Suprapubic skin (tissue), 4 donors: ENCODE data around the gene RGS7BP. TPM values are rescaled to one million over a fixed set of nuclear protein-coding genes. Genes with fewer than 3 reads are reported as not detected.

Experiments
- DNase-seq, 2 donors: peaks; one replicate each; pipeline ENCODE4 v3.0.0-alpha.2; 2019; ENCODE audit warnings: low spot score in 2 of 2
- H3K27ac ChIP-seq: fragments of 200-600 bp; sonication (generic); one replicate; pipeline ENCODE4 v1.5.1; 2019
- H3K27me3 ChIP-seq: fragments of 200-600 bp; sonication (generic); one replicate; pipeline ENCODE4 v1.5.1; 2019
- H3K36me3 ChIP-seq: fragments of 200-600 bp; sonication (generic); one replicate; pipeline ENCODE4 v1.5.1; 2019
- H3K4me1 ChIP-seq: fragments of 200-600 bp; sonication (generic); one replicate; pipeline ENCODE4 v1.5.1; 2019
- H3K4me3 ChIP-seq: fragments of 200-600 bp; sonication (generic); one replicate; pipeline ENCODE4 v1.5.1; 2019; ENCODE audit warnings: mild to moderate bottlenecking
- H3K9me3 ChIP-seq: fragments of 200-600 bp; sonication (generic); one replicate; pipeline ENCODE4 v1.5.1; 2019
- EP300 ChIP-seq: sonication (generic); formaldehyde crosslinking; IDR thresholded peaks from one replicate; pipeline ENCODE4 v1.6.1; 2017; ENCODE audit warnings: antibody characterized with exemption
- POLR2A ChIP-seq, 2 donors: fragments of 450-650 bp; IDR thresholded peaks; one replicate each; pipeline ENCODE4 v1.6.1; 2017; ENCODE audit warnings: antibody characterized with exemption in 2 of 2, mild to moderate bottlenecking in 2 of 2, moderate library complexity in 2 of 2
- POLR2AphosphoS5 ChIP-seq, 3 donors: sonication (generic); formaldehyde crosslinking; IDR thresholded peaks; one replicate each; pipeline ENCODE4 v1.6.1; 2017; ENCODE audit warnings: antibody characterized with exemption in 3 of 3
- WGBS: methylation state at CpG from one replicate; pipeline ENCODE4 v1.1.5; 2018; 5-methylcytosine and 5-hydroxymethylcytosine counted together
- total RNA-seq, 4 donors: library from RNA; depleted of rRNA; stranded (reverse); fragments of >200 nt; gene quantifications; one replicate each; pipeline ENCODE4 v1.1.0, GENCODE V29; 2016
- TF ChIP-seq, protein P1 (sequence below), 2 donors: fragments of 200-600 bp in 1 of 2; fragments of 450-650 bp in 1 of 2; sonication (generic) in 1 of 2; IDR thresholded peaks; one replicate each; pipeline ENCODE4 v1.5.1; 2016 to 2019; ENCODE audit warnings: antibody characterized with exemption in 2 of 2, mild to moderate bottlenecking in 1 of 2, moderate library complexity in 1 of 2

Gene RGS7BP
- total RNA-seq, 4 donors from 2014 or later = 0.55 to 2.2 (median 1.4) TPM; not detected in 1

DNA sequence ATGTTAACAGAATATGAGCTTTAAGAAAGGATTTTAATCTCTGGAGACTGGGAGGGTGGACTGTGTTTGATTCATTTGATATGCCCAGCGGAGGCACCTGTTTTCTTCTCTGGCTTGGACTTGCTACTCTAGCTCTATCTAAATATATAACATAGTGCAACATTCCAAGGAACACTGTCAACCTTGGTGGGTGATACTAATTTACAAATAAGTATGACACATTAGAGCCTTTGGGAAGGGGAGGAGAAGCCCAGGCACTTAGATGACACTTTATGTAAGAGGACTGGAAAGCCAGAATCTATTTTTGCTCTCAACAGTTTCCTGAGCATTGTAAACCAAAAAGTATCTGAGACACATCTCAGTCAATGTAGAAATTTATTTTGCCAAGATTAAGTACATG lies 101.1 kb downstream of the RGS7BP start:
- TF ChIP-seq EP300 (no peak), POLR2AphosphoS5 (IDR thresholded peaks at IDR 0.05) (no peak), POLR2A (IDR thresholded peaks at IDR 0.05) (no peak)
- TF ChIP-seq, protein P1, sequence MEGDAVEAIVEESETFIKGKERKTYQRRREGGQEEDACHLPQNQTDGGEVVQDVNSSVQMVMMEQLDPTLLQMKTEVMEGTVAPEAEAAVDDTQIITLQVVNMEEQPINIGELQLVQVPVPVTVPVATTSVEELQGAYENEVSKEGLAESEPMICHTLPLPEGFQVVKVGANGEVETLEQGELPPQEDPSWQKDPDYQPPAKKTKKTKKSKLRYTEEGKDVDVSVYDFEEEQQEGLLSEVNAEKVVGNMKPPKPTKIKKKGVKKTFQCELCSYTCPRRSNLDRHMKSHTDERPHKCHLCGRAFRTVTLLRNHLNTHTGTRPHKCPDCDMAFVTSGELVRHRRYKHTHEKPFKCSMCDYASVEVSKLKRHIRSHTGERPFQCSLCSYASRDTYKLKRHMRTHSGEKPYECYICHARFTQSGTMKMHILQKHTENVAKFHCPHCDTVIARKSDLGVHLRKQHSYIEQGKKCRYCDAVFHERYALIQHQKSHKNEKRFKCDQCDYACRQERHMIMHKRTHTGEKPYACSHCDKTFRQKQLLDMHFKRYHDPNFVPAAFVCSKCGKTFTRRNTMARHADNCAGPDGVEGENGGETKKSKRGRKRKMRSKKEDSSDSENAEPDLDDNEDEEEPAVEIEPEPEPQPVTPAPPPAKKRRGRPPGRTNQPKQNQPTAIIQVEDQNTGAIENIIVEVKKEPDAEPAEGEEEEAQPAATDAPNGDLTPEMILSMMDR (IDR thresholded peaks at IDR 0.05) = no peak
- Histone ChIP-seq H3K27ac (no peak overlapping the region), H3K9me3 (no peaks in the 10 kb centered on the region), H3K27me3 (peaks cover 4% of the 10 kb centered on the region), H3K4me3 (no peak overlapping the region), H3K4me1 (no peaks in the 10 kb centered on the region), H3K36me3 (no peaks in the 10 kb centered on the region)
- DNase-seq = no peak
- 100% methylated on average over 1 of the region's 1 CpG for WGBS

DNA sequence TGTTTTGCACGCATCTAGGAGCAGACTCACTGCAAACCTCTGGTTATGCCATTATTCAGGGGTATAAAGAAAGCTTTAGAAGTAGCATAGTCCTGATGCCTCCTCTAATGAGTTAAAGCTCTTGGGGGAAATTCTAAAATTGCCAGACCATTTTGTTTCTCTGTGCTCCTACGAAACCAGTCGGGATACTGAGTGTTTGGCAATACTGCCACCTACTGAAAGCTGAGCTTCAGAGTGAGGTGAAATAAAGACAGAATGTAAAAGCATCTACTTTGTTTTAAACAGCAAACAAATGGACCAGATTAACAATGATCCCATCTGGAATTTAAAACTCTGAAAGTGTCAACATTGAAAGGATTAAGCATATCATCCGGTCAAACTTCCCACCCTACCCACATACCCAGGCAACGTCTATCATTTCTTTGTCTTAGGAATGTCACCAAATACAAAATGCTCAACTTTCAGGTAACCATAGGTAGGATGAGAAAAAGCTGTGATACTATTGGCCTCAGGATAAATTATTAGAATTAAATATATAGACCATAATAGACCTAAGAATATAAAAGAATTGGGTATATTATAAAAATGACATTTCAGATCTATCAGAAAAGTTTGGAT lies 106.6 kb downstream of the RGS7BP start:
- DNase-seq = no peak
- Histone ChIP-seq H3K9me3 (no peaks in the 10 kb centered on the region), H3K36me3 (no peaks in the 10 kb centered on the region), H3K4me1 (no peaks in the 10 kb centered on the region), H3K4me3 (no peak overlapping the region), H3K27ac (no peak overlapping the region), H3K27me3 (peaks cover 4% of the 10 kb centered on the region)
- 19% methylated on average over 5 of the region's 5 CpGs for WGBS
- TF ChIP-seq POLR2AphosphoS5 (IDR thresholded peaks at IDR 0.05) = no peak
- no peak for TF ChIP-seq EP300
- no peak for TF ChIP-seq POLR2A (IDR thresholded peaks at IDR 0.05)
- TF ChIP-seq, protein P1 (IDR thresholded peaks at IDR 0.05) = peak; percentile 32 to 43

DNA sequence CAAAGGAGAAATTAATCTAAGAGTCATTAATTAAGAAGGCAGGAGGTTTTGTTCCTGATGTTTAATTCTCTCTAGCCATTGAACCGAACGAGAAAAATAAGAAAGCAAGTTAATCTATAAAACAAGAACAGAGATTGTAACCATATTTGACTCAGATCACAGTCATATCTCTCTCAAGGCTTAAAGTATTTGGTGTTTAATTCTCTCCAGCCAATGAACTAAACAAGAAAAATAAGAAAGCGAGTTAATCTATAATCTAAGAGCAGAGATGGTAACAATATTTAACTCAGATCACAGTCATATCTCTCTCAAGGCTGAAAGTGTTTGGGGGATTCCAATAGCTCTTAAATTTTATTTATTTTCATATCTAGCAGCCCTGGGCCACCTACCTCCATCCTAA lies 110.1 kb downstream of the RGS7BP start:
- no peaks in the 10 kb centered on the region for H3K4me1 ChIP-seq
- no peaks in the 10 kb centered on the region for H3K36me3 ChIP-seq
- no peaks in the 10 kb centered on the region for H3K9me3 ChIP-seq
- H3K4me3 ChIP-seq = no peak overlapping the region
- no peak overlapping the region for H3K27ac ChIP-seq
- TF ChIP-seq EP300 = no peak
- no peak for TF ChIP-seq POLR2A (IDR thresholded peaks at IDR 0.05)
- no peak for TF ChIP-seq POLR2AphosphoS5 (IDR thresholded peaks at IDR 0.05)
- TF ChIP-seq, protein P1 (IDR thresholded peaks at IDR 0.05) = no peak
- H3K27me3 ChIP-seq = no peaks in the 10 kb centered on the region
- DNase-seq = no peak
- 72% methylated on average over 3 of the region's 3 CpGs for WGBS

DNA sequence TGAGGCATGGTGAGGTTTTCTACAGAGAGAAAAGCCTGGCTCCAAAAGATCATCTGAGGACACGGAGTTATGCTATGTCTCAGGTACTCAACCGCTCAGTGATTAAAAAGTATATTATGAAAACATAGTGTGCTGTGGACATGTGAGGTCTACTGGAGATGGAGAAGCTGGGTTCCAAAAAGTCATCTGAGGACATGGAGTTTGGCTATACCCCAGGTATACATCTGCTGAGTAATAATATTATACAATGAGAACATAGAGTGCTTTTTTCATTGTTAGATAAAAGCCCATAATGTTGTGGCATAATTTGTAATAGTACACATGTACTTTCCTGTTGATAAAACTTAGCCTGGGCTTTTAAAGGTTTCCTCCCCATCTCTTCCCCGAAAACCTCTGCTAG lies 113.8 kb downstream of the RGS7BP start:
- no peak for DNase-seq
- H3K4me3 ChIP-seq = no peak overlapping the region
- H3K36me3 ChIP-seq = no peaks in the 10 kb centered on the region
- WGBS = 93% methylated on average over 3 of the region's 3 CpGs
- no peak overlapping the region for H3K27ac ChIP-seq
- H3K4me1 ChIP-seq = no peaks in the 10 kb centered on the region
- H3K27me3 ChIP-seq = peaks cover 6% of the 10 kb centered on the region
- no peaks in the 10 kb centered on the region for H3K9me3 ChIP-seq
- TF ChIP-seq, protein P1 (IDR thresholded peaks at IDR 0.05) = no peak
- TF ChIP-seq POLR2AphosphoS5 (IDR thresholded peaks at IDR 0.05) (no peak), POLR2A (IDR thresholded peaks at IDR 0.05) (no peak), EP300 (no peak)

DNA sequence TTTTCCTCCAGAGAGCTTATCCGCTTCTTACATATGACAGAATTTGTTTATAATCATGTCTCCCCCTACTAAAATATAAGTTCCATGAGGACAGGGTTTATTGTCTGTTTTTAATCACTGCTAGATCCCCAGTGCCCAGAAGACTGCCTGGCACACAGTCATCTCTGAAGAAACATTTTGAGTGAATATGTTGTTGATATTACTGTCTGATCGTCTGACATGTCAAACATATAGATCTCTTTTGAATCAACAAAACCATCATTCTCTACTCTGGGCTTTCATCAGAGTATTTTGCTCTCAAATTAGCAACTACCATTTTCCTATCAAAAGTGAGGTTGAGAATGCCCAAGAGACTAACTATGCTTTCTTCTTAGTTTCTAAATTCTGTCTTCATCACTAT lies 117.2 kb downstream of the RGS7BP start:
- H3K27me3 ChIP-seq = peaks cover 6% of the 10 kb centered on the region
- H3K9me3 ChIP-seq = no peaks in the 10 kb centered on the region
- H3K4me1 ChIP-seq = no peaks in the 10 kb centered on the region
- no peaks in the 10 kb centered on the region for H3K36me3 ChIP-seq
- no peak for DNase-seq
- H3K4me3 ChIP-seq = no peak overlapping the region
- WGBS = 73% methylated on average over 2 of the region's 2 CpGs
- no peak overlapping the region for H3K27ac ChIP-seq
- TF ChIP-seq POLR2AphosphoS5 (IDR thresholded peaks at IDR 0.05) (no peak), POLR2A (IDR thresholded peaks at IDR 0.05) (no peak), EP300 (no peak)
- TF ChIP-seq, protein P1 (IDR thresholded peaks at IDR 0.05) = no peak
